Coronary artery (tissue), 2 donors: Measurements from ENCODE around the gene SLC9A3.
"Not testable (repeated sequence)": the region's sequence is repeated elsewhere in the genome, so short reads cannot be mapped to it uniquely, and the experiment has no call there.

ENCODE experiments used
- DNase-seq: peaks from one replicate; pipeline ENCODE4 v3.0.0-alpha.2; 2017; ENCODE audit warnings: low spot score
- H3K27ac ChIP-seq, 2 donors: fragments of 200-600 bp; sonication (generic); one replicate each; pipeline ENCODE4 v1.5.1; 2016 to 2019
- H3K4me3 ChIP-seq: fragments of 200-600 bp; sonication (generic); 2 replicates; pipeline ENCODE4 v1.5.1; 2016; ENCODE audit warnings: mild to moderate bottlenecking, moderate library complexity
- CTCF ChIP-seq: fragments of 200-600 bp; sonication (generic); IDR thresholded peaks from one replicate; pipeline ENCODE4 v1.5.1; 2019; ENCODE audit warnings: antibody characterized with exemption

The SLC9A3 gene

GRCh38 chr5:514673-515072, 9.6 kb downstream of the SLC9A3 start:
- Histone ChIP-seq H3K4me3 (no peak overlapping the region), H3K27ac (no peak overlapping the region)
- DNase-seq, result no peak
- no peak for TF ChIP-seq CTCF

- Histone ChIP-seq H3K27ac (no peak overlapping the region), H3K4me3 (no peak overlapping the region)
- no peak for DNase-seq
- no peak for TF ChIP-seq CTCF
Measured at GRCh38 chr5:514101-514485, 10.2 kb downstream of the SLC9A3 start.

- TF ChIP-seq CTCF, result no peak
- Histone ChIP-seq H3K27ac (no peak overlapping the region), H3K4me3 (no peak overlapping the region)
- no peak for DNase-seq
Measured at GRCh38 chr5:513216-514100, 10.8 kb downstream of the SLC9A3 start.

- no peak for DNase-seq
- H3K27ac ChIP-seq, result no peak overlapping the region
- H3K4me3 ChIP-seq, result no peak overlapping the region
- no peak for TF ChIP-seq CTCF
Measured at GRCh38 chr5:511476-511875, 12.8 kb downstream of the SLC9A3 start.

GRCh38 chr5:510521-510920, 13.7 kb downstream of the SLC9A3 start:
- Histone ChIP-seq H3K27ac (no peak overlapping the region), H3K4me3 (no peak overlapping the region)
- DNase-seq, result no peak
- no peak for TF ChIP-seq CTCF

GRCh38 chr5:509611-510185, 14.6 kb downstream of the SLC9A3 start:
- DNase-seq, result no peak
- Histone ChIP-seq H3K27ac (no peak overlapping the region), H3K4me3 (no peak overlapping the region)
- no peak for TF ChIP-seq CTCF

- not testable (repeated sequence) for DNase-seq, H3K27ac ChIP-seq, H3K4me3 ChIP-seq
Measured at GRCh38 chr5:507986-508575, 16.2 kb downstream of the SLC9A3 start.
